NCI-H2196 (cell line): Measurements from ENCODE around the gene PDYN.

Source experiments
- DNase-seq: peaks from one replicate; lab custom pipeline; 2025; ENCODE audit not compliant: unreplicated experiment; lab: John Stamatoyannopoulos, UW

PDYN gene

GRCh38 chr20:1995531-1996310 is 1.9 kb upstream of the PDYN start:
- no peak for DNase-seq

- DNase-seq = no peak
Observed at GRCh38 chr20:1994627-1995026, 769 bp upstream of the PDYN start.

GRCh38 chr20:1992359-1993110 is 1.3 kb downstream of the PDYN start:
- no peak for DNase-seq

- no peak for DNase-seq
Observed at GRCh38 chr20:1987826-1988225, 6.0 kb downstream of the PDYN start.

- no peak for DNase-seq
Observed at GRCh38 chr20:1983301-1983700, 10.6 kb downstream of the PDYN start.

GRCh38 chr20:1982686-1983085 is 11.2 kb downstream of the PDYN start:
- DNase-seq = no peak

- DNase-seq = no peak
Observed at GRCh38 chr20:1979106-1979778, 14.6 kb downstream of the PDYN start.

- no peak for DNase-seq
Observed at GRCh38 chr20:1975291-1975690, 18.6 kb downstream of the PDYN start.

- DNase-seq = no peak
Observed at GRCh38 chr20:1973601-1974440, 20.0 kb downstream of the PDYN start.

- no peak for DNase-seq
Observed at GRCh38 chr20:1971893-1972586, 21.8 kb downstream of the PDYN start.

- DNase-seq = no peak
Observed at GRCh38 chr20:1968964-1969363, 24.9 kb downstream of the PDYN start.

GRCh38 chr20:1965520-1966351 is 28.1 kb downstream of the PDYN start:
- DNase-seq = peak; percentile 80

GRCh38 chr20:1964659-1965405 is 29.0 kb downstream of the PDYN start:
- no peak for DNase-seq

GRCh38 chr20:1964061-1964460 is 29.8 kb downstream of the PDYN start:
- no peak for DNase-seq

- DNase-seq = no peak
Observed at GRCh38 chr20:1961374-1961773, 32.5 kb downstream of the PDYN start.

- DNase-seq = no peak
Observed at GRCh38 chr20:1959156-1959555, 34.7 kb downstream of the PDYN start.

GRCh38 chr20:1958426-1958825 is 35.4 kb downstream of the PDYN start:
- no peak for DNase-seq

- no peak for DNase-seq
Observed at GRCh38 chr20:1955217-1955616, 38.6 kb downstream of the PDYN start.

- DNase-seq = no peak
Observed at GRCh38 chr20:1953621-1954020, 40.2 kb downstream of the PDYN start.
